Endothelial cell of umbilical vein (primary cell): ENCODE measurements around the gene NUBP1. TPM values are rescaled to one million over a fixed set of nuclear protein-coding genes. Genes with fewer than 3 reads are reported as not detected.
"Not testable (repeated sequence)": the region's sequence is repeated elsewhere in the genome, so short reads cannot be mapped to it uniquely, and the experiment has no call there.

Experiments
- BruUV-seq: library from RNA; stranded (reverse); fragments of 400-500 nt; replicated peaks from 2 replicates; lab custom pipeline; 2021; lab: Mats Ljungman, UMichigan
- CTCF ChIA-PET: fragments of 300-600, 350-600 bp; sonication (Branson Sonifier 250); formaldehyde crosslinking; loops from one replicate; lab custom pipeline; 2021; ENCODE audit warnings: antibody characterized with exemption, inconsistent platforms; lab: Charles Lee
- POLR2A ChIA-PET: fragments of 300-600, 350-600 bp; sonication (Branson Sonifier 250); formaldehyde crosslinking; loops from one replicate; lab custom pipeline; 2021; ENCODE audit warnings: antibody characterized with exemption, inconsistent platforms; lab: Charles Lee
- DNase-seq: peaks from one replicate; pipeline ENCODE4 v3.0.0-alpha.2; 2011; ENCODE audit warnings: low read depth, low spot score
- FAIRE-seq: peaks from 2 replicates; lab custom pipeline; 2011; peaks lifted over from hg19 to GRCh38; lab: Jason Lieb, UNC
- H2AFZ ChIP-seq: 2 replicates; pipeline ENCODE4 v1.6.0; 2012; ENCODE audit warnings: low read depth, low read length, control low read depth, inconsistent platforms
- H3K27ac ChIP-seq: 2 replicates; pipeline ENCODE4 v1.5.1; 2011; ENCODE audit warnings: low read depth, mild to moderate bottlenecking, control low read depth, low read length, moderate library complexity; ENCODE audit not compliant: insufficient read depth
- H3K27me3 ChIP-seq, 2 experiments: 2 replicates each; pipeline versions ENCODE4 v1.6.0 to v1.6.1; 2011; ENCODE audit warnings: low read length in 2 of 2, mixed read lengths in 1 of 2; ENCODE audit not compliant: control insufficient read depth in 2 of 2, insufficient read depth in 2 of 2
- H3K36me3 ChIP-seq, 2 experiments: 2 replicates in 1 of 2; 3 replicates in 1 of 2; pipeline ENCODE4 v1.5.1; 2011; ENCODE audit warnings: low read length in 2 of 2, mild to moderate bottlenecking in 1 of 2, moderate library complexity in 1 of 2; ENCODE audit not compliant: control insufficient read depth in 2 of 2, insufficient read depth in 2 of 2; ENCODE audit errors: extremely low read depth in 1 of 2
- H3K4me1 ChIP-seq: 3 replicates; pipeline ENCODE4 v1.5.1; 2011; ENCODE audit warnings: mild to moderate bottlenecking, low read length; ENCODE audit not compliant: control insufficient read depth, insufficient read depth; ENCODE audit errors: extremely low read depth
- H3K4me2 ChIP-seq: 2 replicates; pipeline ENCODE4 v1.6.1; 2011; ENCODE audit warnings: low read length, control low read depth, mixed read lengths; ENCODE audit not compliant: insufficient read depth
- H3K4me3 ChIP-seq, 3 experiments: fragments of 200-600 bp in 1 of 3; sonication (generic), shearing (Covaris generic) in 1 of 3; replicated peaks in 1 of 3; 2 replicates each; pipeline ENCODE4 v1.5.1; 2011 to 2016; ENCODE audit warnings: control low read depth in 3 of 3, low read length in 3 of 3, mild to moderate bottlenecking in 2 of 3, inconsistent platforms in 1 of 3, low read depth in 1 of 3, moderate library complexity in 1 of 3; ENCODE audit not compliant: insufficient read depth in 1 of 3
- H3K79me2 ChIP-seq: 2 replicates; pipeline ENCODE4 v1.6.0; 2012; ENCODE audit warnings: low read length, inconsistent platforms; ENCODE audit not compliant: control insufficient read depth, insufficient read depth
- H3K9ac ChIP-seq: replicated peaks from 2 replicates; pipeline ENCODE3; 2011; ENCODE audit warnings: low read length, control low read depth; ENCODE audit not compliant: insufficient read depth; ENCODE audit errors: extremely low read depth
- H3K9me1 ChIP-seq: replicated peaks from 3 replicates; pipeline ENCODE4 v1.6.0; 2011; ENCODE audit warnings: mild to moderate bottlenecking, low read length; ENCODE audit not compliant: control insufficient read depth, insufficient read depth; ENCODE audit errors: extremely low read depth
- H3K9me3 ChIP-seq: replicated peaks from 2 replicates; pipeline ENCODE4 v1.5.1; 2012; ENCODE audit warnings: low read length, inconsistent platforms; ENCODE audit not compliant: control insufficient read depth, insufficient read depth
- H4K20me1 ChIP-seq: replicated peaks from 2 replicates; pipeline ENCODE3; 2011; ENCODE audit warnings: mild to moderate bottlenecking, low read length; ENCODE audit not compliant: control insufficient read depth, insufficient read depth; ENCODE audit errors: extremely low read depth
- CTCF ChIP-seq, 2 donors: IDR thresholded peaks; 1 replicate in 1 of 2; 2 replicates in 1 of 2; pipeline ENCODE4 v1.5.1; 2011; ENCODE audit warnings: low read length in 2 of 2, mild to moderate bottlenecking in 2 of 2, moderate library complexity in 2 of 2, control low read depth in 1 of 2, inconsistent platforms in 1 of 2, low read depth in 1 of 2; ENCODE audit not compliant: insufficient read depth in 1 of 2; ENCODE audit errors: extremely low read depth in 1 of 2
- EZH2 ChIP-seq: IDR thresholded peaks from 2 replicates; pipeline ENCODE4 v1.6.1; 2012; ENCODE audit warnings: borderline replicate concordance, low read depth, mild to moderate bottlenecking, moderate library complexity, low read length, inconsistent platforms; ENCODE audit not compliant: severe bottlenecking
- FOS ChIP-seq: IDR thresholded peaks from 2 replicates; pipeline ENCODE4 v1.6.1; 2011; ENCODE audit warnings: mild to moderate bottlenecking, low read length, moderate library complexity, borderline replicate concordance; ENCODE audit not compliant: insufficient read depth
- GATA2 ChIP-seq: IDR thresholded peaks from 2 replicates; pipeline ENCODE4 v1.7.0; 2011; ENCODE audit warnings: low read depth, mild to moderate bottlenecking, moderate library complexity, mixed read lengths, low read length; ENCODE audit not compliant: insufficient read length, insufficient read depth
- JUN ChIP-seq: IDR thresholded peaks from 2 replicates; pipeline ENCODE4 v1.6.1; 2011; ENCODE audit warnings: borderline replicate concordance, low read depth; ENCODE audit not compliant: insufficient read length, insufficient read depth
- MAX ChIP-seq: IDR thresholded peaks from 2 replicates; pipeline ENCODE4 v1.6.1; 2011; ENCODE audit not compliant: insufficient read depth, insufficient read length
- MYC ChIP-seq: IDR thresholded peaks from one replicate; pipeline ENCODE4 v1.6.1; 2011; ENCODE audit warnings: mild to moderate bottlenecking, low read depth, low read length
- POLR2A ChIP-seq: IDR thresholded peaks from 2 replicates; pipeline ENCODE4 v1.6.1; 2012; ENCODE audit warnings: low read depth, mild to moderate bottlenecking, control low read depth, low read length
- POLR2AphosphoS5 ChIP-seq: IDR thresholded peaks from 2 replicates; pipeline ENCODE4 v1.6.1; 2012; ENCODE audit warnings: low read depth, mild to moderate bottlenecking, control low read depth, low read length, moderate library complexity; ENCODE audit not compliant: insufficient read depth
- dilution Hi-C: fragments of 300-500 bp; cut with MboI; formaldehyde crosslinking; loops from one replicate; pipeline ENCODE4 v1.15.0; 2019; ENCODE audit warnings: low sequenced_read_pairs; ENCODE audit not compliant: extremely low pct_ligation_motif_present
- intact Hi-C: fragments of 100-400 bp; cut with micrococcal nuclease; formaldehyde crosslinking; loops from one replicate; pipeline ENCODE4 v1.10.0; 2022
- polyA plus RNA-seq, 4 experiments: library from polyadenylated mRNA; depleted of rRNA in 3 of 4; stranded (reverse) in 3 of 4; unstranded in 1 of 4; fragments of >200 nt; gene quantifications; 2 replicates each; pipeline versions ENCODE4 v1.2.1 to v1.2.3, GENCODE V29; 2011 to 2012; ENCODE audit warnings: missing spikeins in 1 of 4
- total RNA-seq: library from RNA; stranded (reverse); gene quantifications from 2 replicates; pipeline ENCODE4 v1.2.3, GENCODE V29; 2021

NUBP1 gene
- total and polyA plus RNA-seq, 2 donors (not counting 3 experiments of a cell fraction or from before 2014, with no cell fraction given), result 23.6 to 30.8 TPM

DNA sequence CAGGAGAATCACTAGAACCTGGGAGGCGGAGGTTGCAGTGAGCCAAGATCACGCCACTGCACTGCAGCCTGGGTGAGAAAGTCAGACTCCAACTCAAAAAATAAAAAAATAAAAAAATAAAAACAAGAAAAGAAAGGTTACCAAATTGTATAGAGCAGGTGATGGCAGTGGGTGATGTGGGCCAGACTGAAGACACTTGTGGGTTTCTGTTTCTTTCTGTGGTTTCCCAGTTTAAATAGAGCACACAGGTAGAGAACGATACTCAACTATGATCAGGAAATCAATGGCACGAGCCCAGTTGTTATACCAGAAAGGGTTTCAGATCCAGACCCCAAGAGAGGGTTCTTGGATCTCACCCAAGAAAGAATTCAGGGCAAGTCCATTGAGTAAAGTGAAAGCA is 32.6 kb downstream of the NUBP1 start:
- intact Hi-C loops, result no loop called here
- no peak overlapping the region for H3K4me2 ChIP-seq
- dilution Hi-C loops, result no loop called here
- DNase-seq (no peak), FAIRE-seq (no peak)
- ChIA-PET CTCF (no interaction called here), POLR2A (no interaction called here)
- H3K4me1 ChIP-seq, result no peaks in the 10 kb centered on the region
- H3K9me3 ChIP-seq, result no peaks in the 10 kb centered on the region
- no peaks in the 10 kb centered on the region for H3K27me3 ChIP-seq
- H3K27ac ChIP-seq, result no peak overlapping the region
- BruUV-seq, result no TSS peak
- no peak for TF ChIP-seq GATA2
- TF ChIP-seq MYC, result no peak
- no peak for TF ChIP-seq POLR2AphosphoS5
- no peak for TF ChIP-seq POLR2A
- TF ChIP-seq CTCF (IDR thresholded peaks at IDR 0.05; ENCODE audit: extremely low read depth in 1 of 2, insufficient read depth in 1 of 2, low read depth in 1 of 2, low read length in 2 of 2), result no peak
- no peak for TF ChIP-seq EZH2
- no peak for TF ChIP-seq FOS
- no peak for TF ChIP-seq JUN
- TF ChIP-seq MAX, result no peak
- no peaks in the 10 kb centered on the region for H3K79me2 ChIP-seq
- no peaks in the 10 kb centered on the region for H4K20me1 ChIP-seq
- no peaks in the 10 kb centered on the region for H3K9me1 ChIP-seq
- no peaks in the 10 kb centered on the region for H3K36me3 ChIP-seq
- H3K9ac ChIP-seq, result no peak overlapping the region
- H3K4me3 ChIP-seq, result no peak overlapping the region
- H2AFZ ChIP-seq, result no peak overlapping the region

- CTCF ChIA-PET, H3K79me2 ChIP-seq, H3K9me1 ChIP-seq, dilution Hi-C loops, H4K20me1 ChIP-seq, H2AFZ ChIP-seq, BruUV-seq, intact Hi-C loops, H3K4me1 ChIP-seq, H3K27me3 ChIP-seq, POLR2A ChIA-PET, H3K27ac ChIP-seq, H3K9me3 ChIP-seq, H3K9ac ChIP-seq, FAIRE-seq, H3K36me3 ChIP-seq, H3K4me3 ChIP-seq, DNase-seq, H3K4me2 ChIP-seq: not testable (repeated sequence)
Observed at GRCh38 chr16:10776923-10777322, 33.3 kb downstream of the NUBP1 start.
